Left renal cortex interstitium (tissue), 4 donors: ENCODE data around the gene PCYT2. TPM values are rescaled to one million over a fixed set of nuclear protein-coding genes. Genes with fewer than 3 reads are reported as not detected.

ENCODE experiments used
- DNase-seq, 4 donors: peaks; one replicate each; pipeline ENCODE4 v3.0.0-alpha.2; 2013; ENCODE audit warnings: low read depth in 4 of 4, low spot score in 2 of 4, missing footprints in 1 of 4
- polyA plus RNA-seq, 4 donors: library from polyadenylated mRNA; unstranded; fragments of 120-200 nt; gene quantifications; one replicate each; pipeline ENCODE4 v1.2.1, GENCODE V29; 2013; ENCODE audit not compliant: insufficient read length in 4 of 4

PCYT2 gene
- polyA plus RNA-seq, 4 donors = 45.7 to 55.9 (median 49.5) TPM

- DNase-seq = no peak
Measured at GRCh38 chr17:81944858-81945257, 33.7 kb upstream of the PCYT2 start.

- no peak for DNase-seq
Measured at GRCh38 chr17:81942167-81942553, 31.0 kb upstream of the PCYT2 start.

GRCh38 chr17:81941484-81942166, 30.4 kb upstream of the PCYT2 start:
- no peak for DNase-seq

GRCh38 chr17:81940538-81941483, 29.6 kb upstream of the PCYT2 start:
- no peak for DNase-seq

GRCh38 chr17:81939881-81940385, 28.7 kb upstream of the PCYT2 start:
- DNase-seq = no peak

GRCh38 chr17:81939218-81939617, 28.0 kb upstream of the PCYT2 start:
- DNase-seq = no peak

- no peak for DNase-seq
Measured at GRCh38 chr17:81935709-81936084, 24.5 kb upstream of the PCYT2 start.

- DNase-seq = no peak
Measured at GRCh38 chr17:81934850-81935708, 23.9 kb upstream of the PCYT2 start.

GRCh38 chr17:81934098-81934757, 23.0 kb upstream of the PCYT2 start:
- no peak for DNase-seq

GRCh38 chr17:81933178-81933699, 22.0 kb upstream of the PCYT2 start:
- DNase-seq = no peak

- no peak for DNase-seq
Measured at GRCh38 chr17:81932333-81932983, 21.3 kb upstream of the PCYT2 start.

GRCh38 chr17:81931557-81932332, 20.5 kb upstream of the PCYT2 start:
- DNase-seq = no peak

GRCh38 chr17:81931189-81931556, 20.0 kb upstream of the PCYT2 start:
- no peak for DNase-seq

GRCh38 chr17:81930142-81931125, 19.2 kb upstream of the PCYT2 start:
- DNase-seq = no peak

- DNase-seq = no peak
Measured at GRCh38 chr17:81929253-81930141, 18.3 kb upstream of the PCYT2 start.

- DNase-seq = no peak
Measured at GRCh38 chr17:81928544-81929252, 17.5 kb upstream of the PCYT2 start.
